Tibial nerve (tissue), 4 donors: ENCODE measurements around the gene CNNM4. TPM values are rescaled to one million over a fixed set of nuclear protein-coding genes. Genes with fewer than 3 reads are reported as not detected.

Source experiments
- DNase-seq, 2 donors: peaks; one replicate each; pipeline ENCODE4 v3.0.0-alpha.2; 2019; ENCODE audit warnings: low spot score in 2 of 2
- H3K27ac ChIP-seq, 4 donors: fragments of 200-600 bp; sonication (generic) in 3 of 4; one replicate each; pipeline ENCODE4 v1.5.1; 2017 to 2019; ENCODE audit warnings: mild to moderate bottlenecking in 1 of 4
- H3K27me3 ChIP-seq, 2 donors: fragments of 200-600 bp; sonication (generic) in 1 of 2; one replicate each; pipeline versions ENCODE4 v1.5.1 to v1.6.0; 2017 to 2019
- H3K36me3 ChIP-seq, 3 donors: fragments of 200-600 bp; sonication (generic); one replicate each; pipeline ENCODE4 v1.5.1; 2018 to 2019
- H3K4me1 ChIP-seq, 4 donors: fragments of 200-600 bp; sonication (generic) in 3 of 4; one replicate each; pipeline ENCODE4 v1.5.1; 2017 to 2019
- H3K4me3 ChIP-seq, 4 donors: fragments of 200-600 bp; sonication (generic) in 3 of 4; one replicate each; pipeline ENCODE4 v1.5.1; 2017 to 2019; ENCODE audit warnings: mild to moderate bottlenecking in 1 of 4, moderate library complexity in 1 of 4
- H3K9me3 ChIP-seq, 4 donors: fragments of 200-600 bp; sonication (generic) in 3 of 4; one replicate each; pipeline ENCODE4 v1.5.1; 2017 to 2019
- CTCF ChIP-seq, 5 experiments: fragments of 200-600 bp in 3 of 5; fragments of 450-650 bp in 2 of 5; sonication (generic) in 3 of 5; IDR thresholded peaks; one replicate each; pipeline ENCODE4 v1.5.1; 2016 to 2019; ENCODE audit warnings: antibody characterized with exemption in 5 of 5, mild to moderate bottlenecking in 3 of 5, moderate library complexity in 2 of 5
- EP300 ChIP-seq, 2 donors: sonication (generic); formaldehyde crosslinking; IDR thresholded peaks; one replicate each; pipeline ENCODE4 v1.6.1; 2017; ENCODE audit warnings: antibody characterized with exemption in 2 of 2, mild to moderate bottlenecking in 1 of 2
- POLR2A ChIP-seq, 2 donors: fragments of 450-650 bp; IDR thresholded peaks; one replicate each; pipeline ENCODE4 v1.6.1; 2017; ENCODE audit warnings: antibody characterized with exemption in 2 of 2, mild to moderate bottlenecking in 2 of 2, moderate library complexity in 2 of 2
- WGBS, 2 donors: methylation state at CpG; one replicate each; pipeline ENCODE4 v1.1.5; 2018; 5-methylcytosine and 5-hydroxymethylcytosine counted together
- total RNA-seq, 4 donors: library from RNA; depleted of rRNA; stranded (reverse); fragments of >200 nt; gene quantifications; one replicate each; pipeline ENCODE4 v1.1.0, GENCODE V29; 2016

Gene CNNM4
- total RNA-seq, 4 donors from 2014 or later, result 6.3 to 10.2 (median 7.9) TPM

- Histone ChIP-seq H3K27ac (peak overlapping the region in 2 of 4 donors; percentile 13 to 36), H3K27me3 (no peaks in the 10 kb centered on the region), H3K4me1 (peaks cover 0 to 73% (median 44%) of the 10 kb centered on the region in 4 donors), H3K9me3 (no peaks in the 10 kb centered on the region), H3K4me3 (no peak overlapping the region), H3K36me3 (peaks cover 0 to 31% (median 0%) of the 10 kb centered on the region in 3 donors)
- WGBS, 2 donors, result 77 to 80% methylated on average over 8 to 10 of the region's 10 CpGs
- no peak for DNase-seq
- TF ChIP-seq POLR2A (IDR thresholded peaks at IDR 0.05) (no peak), EP300 (IDR thresholded peaks at IDR 0.05) (no peak), CTCF (IDR thresholded peaks at IDR 0.05) (no peak)
Observed at GRCh38 chr2:96819128-96819875, 58.6 kb downstream of the CNNM4 start.

- WGBS, 2 donors, result 82 to 84% methylated on average over 12 of the region's 12 CpGs
- peaks cover 0 to 38% (median 0%) of the 10 kb centered on the region in 3 donors for H3K36me3 ChIP-seq
- DNase-seq, result no peak
- H3K27me3 ChIP-seq, result no peaks in the 10 kb centered on the region
- H3K27ac ChIP-seq, result no peak overlapping the region
- peaks cover 0 to 73% (median 42%) of the 10 kb centered on the region in 4 donors for H3K4me1 ChIP-seq
- no peaks in the 10 kb centered on the region for H3K9me3 ChIP-seq
- no peak overlapping the region for H3K4me3 ChIP-seq
- TF ChIP-seq EP300 (IDR thresholded peaks at IDR 0.05) (no peak), POLR2A (IDR thresholded peaks at IDR 0.05) (no peak), CTCF (IDR thresholded peaks at IDR 0.05) (no peak)
Observed at GRCh38 chr2:96819876-96820511, 59.3 kb downstream of the CNNM4 start.

- Histone ChIP-seq H3K36me3 (peaks cover 0 to 50% (median 0%) of the 10 kb centered on the region in 3 donors), H3K9me3 (no peaks in the 10 kb centered on the region), H3K4me3 (no peak overlapping the region), H3K27ac (no peak overlapping the region), H3K27me3 (no peaks in the 10 kb centered on the region), H3K4me1 (peaks cover 0 to 68% (median 39%) of the 10 kb centered on the region in 4 donors)
- WGBS, 2 donors, result 52 to 58% methylated on average over 11 of the region's 11 CpGs
- no peak for DNase-seq
- no peak for TF ChIP-seq CTCF (IDR thresholded peaks at IDR 0.05)
Observed at GRCh38 chr2:96821113-96821675, 60.5 kb downstream of the CNNM4 start.

GRCh38 chr2:96822786-96823185, 62.1 kb downstream of the CNNM4 start:
- no peak for DNase-seq
- Histone ChIP-seq H3K36me3 (peaks cover 0 to 66% (median 5%) of the 10 kb centered on the region in 3 donors), H3K4me1 (peaks cover 0 to 59% (median 31%) of the 10 kb centered on the region in 4 donors), H3K27me3 (no peaks in the 10 kb centered on the region), H3K27ac (no peak overlapping the region), H3K9me3 (no peaks in the 10 kb centered on the region), H3K4me3 (no peak overlapping the region)
- 58 to 64% methylated on average over 4 of the region's 4 CpGs for WGBS, 2 donors
- TF ChIP-seq POLR2A (IDR thresholded peaks at IDR 0.05) (no peak), CTCF (IDR thresholded peaks at IDR 0.05) (no peak), EP300 (IDR thresholded peaks at IDR 0.05) (no peak)

- no peaks in the 10 kb centered on the region for H3K27me3 ChIP-seq
- no peak overlapping the region for H3K4me3 ChIP-seq
- DNase-seq, result no peak
- peaks cover 0 to 55% (median 27%) of the 10 kb centered on the region in 4 donors for H3K4me1 ChIP-seq
- no peak overlapping the region for H3K27ac ChIP-seq
- WGBS, 2 donors, result 73 to 78% methylated on average over 11 of the region's 11 CpGs
- no peak for TF ChIP-seq EP300 (IDR thresholded peaks at IDR 0.05)
- TF ChIP-seq POLR2A (IDR thresholded peaks at IDR 0.05), result no peak
- no peak for TF ChIP-seq CTCF (IDR thresholded peaks at IDR 0.05)
- H3K9me3 ChIP-seq, result no peaks in the 10 kb centered on the region
- peaks cover 3 to 70% (median 9%) of the 10 kb centered on the region in 3 donors for H3K36me3 ChIP-seq
Observed at GRCh38 chr2:96823198-96823597, 62.5 kb downstream of the CNNM4 start.
